IMR-90 (cell line): ENCODE results near the gene COL23A1. TPM values are rescaled to one million over a fixed set of nuclear protein-coding genes. Genes with fewer than 3 reads are reported as not detected.

Experiments used
- ATAC-seq: fragments of 200-7000 bp; cut with Tn5 transposase; 2 replicates; pipeline ENCODE4 v1.9.1; 2020; ENCODE audit warnings: low read depth, mild to moderate bottlenecking, moderate library complexity
- BruUV-seq: library from RNA; stranded (reverse); fragments of 400-500 nt; replicated peaks from 2 replicates; lab custom pipeline; 2021; lab: Mats Ljungman, UMichigan
- CTCF ChIA-PET: fragments of 300-600 bp; formaldehyde crosslinking; extraction: SDS; loops from one replicate; lab custom pipeline; 2021; ENCODE audit warnings: antibody characterized with exemption; lab: Yijun Ruan, JAX
- POLR2A ChIA-PET: fragments of 300-600 bp; sonication (Branson Sonifier 250); formaldehyde crosslinking; loops from one replicate; lab custom pipeline; 2022; ENCODE audit warnings: antibody characterized with exemption; ENCODE audit not compliant: unreplicated experiment; lab: Charles Lee
- DNase-seq: peaks from one replicate; pipeline ENCODE4 v3.0.0; 2013
- H2AFZ ChIP-seq: replicated peaks from 2 replicates; pipeline ENCODE3; 2013; ENCODE audit warnings: low read length, mild to moderate bottlenecking; ENCODE audit not compliant: poor library complexity
- H2AK5ac ChIP-seq: 2 replicates; pipeline ENCODE4 v1.6.1; 2013; ENCODE audit warnings: low read depth, low read length, inconsistent platforms
- H2AK9ac ChIP-seq: replicated peaks from 2 replicates; pipeline ENCODE3; 2013; ENCODE audit warnings: mild to moderate bottlenecking, low read depth, low read length, moderate library complexity; ENCODE audit not compliant: poor library complexity
- H2BK120ac ChIP-seq: 2 replicates; pipeline ENCODE4 v1.6.1; 2013; ENCODE audit warnings: low read depth, low read length, inconsistent platforms
- H2BK15ac ChIP-seq: 3 replicates; pipeline ENCODE4 v1.6.1; 2013; ENCODE audit warnings: low read depth, low read length, inconsistent platforms
- H2BK20ac ChIP-seq: 2 replicates; pipeline ENCODE4 v1.6.1; 2013; ENCODE audit warnings: low read depth, mild to moderate bottlenecking, inconsistent platforms, low read length, moderate library complexity
- H2BK5ac ChIP-seq: 2 replicates; pipeline ENCODE4 v1.6.1; 2013; ENCODE audit warnings: mild to moderate bottlenecking, low read depth, low read length, inconsistent platforms; ENCODE audit not compliant: poor library complexity, severe bottlenecking
- H3K14ac ChIP-seq: replicated peaks from 2 replicates; pipeline ENCODE4 v1.6.1; 2013; ENCODE audit warnings: low read depth, low read length, inconsistent platforms
- H3K18ac ChIP-seq: 2 replicates; pipeline ENCODE4 v1.6.1; 2013; ENCODE audit warnings: low read depth, low read length, control low read depth
- H3K23ac ChIP-seq: 2 replicates; pipeline ENCODE4 v1.6.1; 2013; ENCODE audit warnings: low read depth, low read length, inconsistent platforms
- H3K27ac ChIP-seq: 2 replicates; pipeline ENCODE4 v1.5.1; 2013; ENCODE audit warnings: mild to moderate bottlenecking, control low read depth, low read length; ENCODE audit not compliant: insufficient read depth
- H3K27me3 ChIP-seq: 2 replicates; pipeline ENCODE4 v1.6.1; 2013; ENCODE audit warnings: low read length; ENCODE audit not compliant: control insufficient read depth, insufficient read depth
- H3K36me3 ChIP-seq: 2 replicates; pipeline ENCODE4 v1.6.1; 2013; ENCODE audit warnings: low read length, mixed read lengths; ENCODE audit not compliant: control insufficient read depth, insufficient read depth
- H3K4ac ChIP-seq: 2 replicates; pipeline ENCODE4 v1.6.1; 2013; ENCODE audit warnings: low read depth, low read length, inconsistent platforms
- H3K4me1 ChIP-seq: 2 replicates; pipeline ENCODE4 v1.6.1; 2013; ENCODE audit warnings: low read length, mixed read lengths; ENCODE audit not compliant: control insufficient read depth, insufficient read depth
- H3K4me2 ChIP-seq: 2 replicates; pipeline ENCODE4 v1.6.1; 2013; ENCODE audit warnings: low read depth, mild to moderate bottlenecking, control low read depth, low read length, moderate library complexity
- H3K4me3 ChIP-seq: 2 replicates; pipeline ENCODE4 v1.5.1; 2013; ENCODE audit warnings: low read depth, mild to moderate bottlenecking, control low read depth, low read length, moderate library complexity; ENCODE audit not compliant: insufficient read depth
- H3K56ac ChIP-seq: 2 replicates; pipeline ENCODE4 v1.6.1; 2013; ENCODE audit warnings: low read length, inconsistent platforms; ENCODE audit not compliant: insufficient read depth; ENCODE audit errors: extremely low read depth
- H3K79me1 ChIP-seq, 2 experiments: 2 replicates each; pipeline ENCODE4 v1.6.1; 2013; ENCODE audit warnings: low read length in 2 of 2, inconsistent platforms in 1 of 2, low read depth in 1 of 2
- H3K9ac ChIP-seq: 2 replicates; pipeline ENCODE4 v1.6.1; 2013; ENCODE audit warnings: low read depth, low read length, control low read depth
- H3K9me1 ChIP-seq: 2 replicates; pipeline ENCODE4 v1.6.1; 2013; ENCODE audit warnings: low read length, inconsistent platforms; ENCODE audit not compliant: insufficient read depth
- H3K9me3 ChIP-seq: 2 replicates; pipeline ENCODE4 v1.6.1; 2013; ENCODE audit warnings: low read length; ENCODE audit not compliant: control insufficient read depth, insufficient read depth
- H4K20me1 ChIP-seq: 2 replicates; pipeline ENCODE4 v1.6.1; 2013; ENCODE audit warnings: low read length, inconsistent platforms; ENCODE audit not compliant: insufficient read depth
- H4K5ac ChIP-seq: 2 replicates; pipeline ENCODE4 v1.6.1; 2013; ENCODE audit warnings: mild to moderate bottlenecking, low read depth, low read length, control low read depth
- H4K8ac ChIP-seq, 2 experiments: 2 replicates each; pipeline ENCODE4 v1.6.1; 2013; ENCODE audit warnings: low read depth in 2 of 2, low read length in 2 of 2, control low read depth in 1 of 2, inconsistent platforms in 1 of 2
- H4K91ac ChIP-seq: 2 replicates; pipeline ENCODE4 v1.6.1; 2013; ENCODE audit warnings: low read depth, low read length, inconsistent platforms; ENCODE audit not compliant: insufficient read depth
- CEBPB ChIP-seq: IDR thresholded peaks from 2 replicates; pipeline ENCODE4 v1.6.1; 2012; ENCODE audit warnings: low read depth, low read length, improper control_type of control experiment
- CHD1 ChIP-seq: IDR thresholded peaks from 2 replicates; pipeline ENCODE4 v1.6.1; 2012; ENCODE audit warnings: low read depth, low read length, improper control_type of control experiment
- FOS ChIP-seq: fragments of 150-350 bp; IDR thresholded peaks from 2 replicates; pipeline ENCODE4 v1.6.1; 2016; ENCODE audit warnings: low read depth, low read length
- MAFK ChIP-seq: IDR thresholded peaks from 2 replicates; pipeline ENCODE4 v1.6.1; 2012; ENCODE audit warnings: low read depth, low read length, improper control_type of control experiment
- NFE2L2 ChIP-seq: fragments of 150-350 bp; IDR thresholded peaks from 2 replicates; pipeline ENCODE4 v1.6.1; 2016; ENCODE audit warnings: low read depth, mild to moderate bottlenecking, low read length
- POLR2A ChIP-seq: IDR thresholded peaks from 2 replicates; pipeline ENCODE4 v1.6.1; 2012; ENCODE audit warnings: mild to moderate bottlenecking, low read depth, low read length
- RCOR1 ChIP-seq: IDR thresholded peaks from 2 replicates; pipeline ENCODE4 v1.6.1; 2012; ENCODE audit warnings: mild to moderate bottlenecking, low read length, improper control_type of control experiment; ENCODE audit not compliant: insufficient replicate concordance
- WGBS, 2 experiments: methylation state at CpG; one replicate each; pipeline versions ENCODE4 v1.1.5 to v1.1.7; 2013; ENCODE audit warnings: missing lambda C conversion rate in 2 of 2; ENCODE audit not compliant: insufficient read length in 1 of 2; ENCODE audit errors: extremely low coverage in 2 of 2; 5-methylcytosine and 5-hydroxymethylcytosine counted together
- dilution Hi-C: fragments of 300-500 bp; cut with HindIII; formaldehyde crosslinking; loops from one replicate; pipeline ENCODE4 v1.14.3; 2018; ENCODE audit warnings: low sequenced_read_pairs; ENCODE audit not compliant: unreplicated experiment
- in situ Hi-C: fragments of 300-500 bp; cut with MboI; formaldehyde crosslinking; loops from 3 replicates; pipeline ENCODE4 v1.14.3; 2019; ENCODE audit warnings: low sequenced_read_pairs, inconsistent platforms, mixed read lengths
- intact Hi-C: fragments of 100-400 bp; cut with micrococcal nuclease; formaldehyde crosslinking; loops from 2 replicates; pipeline ENCODE4 v1.10.0; 2022
- polyA plus RNA-seq, 3 experiments: library from polyadenylated mRNA; depleted of rRNA; stranded (reverse); fragments of >200 nt; gene quantifications; 2 replicates each; pipeline ENCODE4 v1.2.3, GENCODE V29; 2012; ENCODE audit warnings: low replicate concordance in 1 of 3
- total RNA-seq: library from RNA; depleted of rRNA; stranded (reverse); fragments of >200 nt; gene quantifications from 2 replicates; pipeline ENCODE4 v1.2.3, GENCODE V29; 2012
- TF ChIP-seq, protein P1 (sequence below): fragments of 150-350 bp; IDR thresholded peaks from 2 replicates; pipeline ENCODE4 v1.6.1; 2016; ENCODE audit warnings: low read depth, mild to moderate bottlenecking, low read length, moderate library complexity, borderline replicate concordance
- TF ChIP-seq, protein P2 (sequence below): fragments of 150-350 bp; IDR thresholded peaks from 2 replicates; pipeline ENCODE4 v1.6.1; 2017; ENCODE audit warnings: mild to moderate bottlenecking, antibody characterized with exemption, low read length, low read depth

The COL23A1 gene
- total and polyA plus RNA-seq, 2 of the 4 experiments (the other 2 are of a cell fraction): not detected

DNA sequence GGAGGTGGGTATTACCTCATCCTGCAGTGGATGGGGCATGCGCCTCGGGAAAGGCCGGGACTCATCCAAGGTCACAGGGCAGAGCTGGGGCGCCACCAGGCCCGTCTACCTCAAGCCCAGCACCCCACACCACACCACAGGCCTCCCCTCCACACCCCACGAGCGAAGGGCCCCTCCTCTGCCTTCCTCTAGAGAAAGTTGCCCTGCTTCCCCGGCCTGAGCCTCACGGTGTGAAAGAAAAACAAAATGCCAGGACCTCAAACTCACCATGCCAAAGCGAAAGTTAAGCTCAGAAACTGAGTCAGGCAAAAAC lies 161.1 kb downstream of the COL23A1 start:
- ChIA-PET CTCF (no interaction called here), POLR2A (no interaction called here)
- H3K18ac ChIP-seq: no peak overlapping the region
- no peak overlapping the region for H4K8ac ChIP-seq
- no peak overlapping the region for H2BK120ac ChIP-seq
- H3K36me3 ChIP-seq: no peaks in the 10 kb centered on the region
- no peak for ATAC-seq
- H3K9ac ChIP-seq: no peak overlapping the region
- H3K23ac ChIP-seq: no peak overlapping the region
- H3K79me1 ChIP-seq: no peaks in the 10 kb centered on the region
- H2AK5ac ChIP-seq: no peak overlapping the region
- no peaks in the 10 kb centered on the region for H3K27me3 ChIP-seq
- H3K4me2 ChIP-seq: no peak overlapping the region
- no CpG with 5 or more reads among the region's 10 CpGs for WGBS, 2 experiments
- no peaks in the 10 kb centered on the region for H3K4me1 ChIP-seq
- H3K4ac ChIP-seq: no peak overlapping the region
- no peak overlapping the region for H3K4me3 ChIP-seq
- no peak overlapping the region for H3K14ac ChIP-seq
- no peak overlapping the region for H2BK15ac ChIP-seq
- H2BK20ac ChIP-seq: no peak overlapping the region
- no peak overlapping the region for H2BK5ac ChIP-seq
- peaks cover 24% of the 10 kb centered on the region for H3K9me3 ChIP-seq
- in situ Hi-C loops (no loop called here), dilution Hi-C loops (no loop called here), intact Hi-C loops (no loop called here)
- no peak overlapping the region for H2AFZ ChIP-seq
- H4K5ac ChIP-seq: no peak overlapping the region
- no peak overlapping the region for H2AK9ac ChIP-seq
- no peak for TF ChIP-seq POLR2A
- TF ChIP-seq, protein P1, sequence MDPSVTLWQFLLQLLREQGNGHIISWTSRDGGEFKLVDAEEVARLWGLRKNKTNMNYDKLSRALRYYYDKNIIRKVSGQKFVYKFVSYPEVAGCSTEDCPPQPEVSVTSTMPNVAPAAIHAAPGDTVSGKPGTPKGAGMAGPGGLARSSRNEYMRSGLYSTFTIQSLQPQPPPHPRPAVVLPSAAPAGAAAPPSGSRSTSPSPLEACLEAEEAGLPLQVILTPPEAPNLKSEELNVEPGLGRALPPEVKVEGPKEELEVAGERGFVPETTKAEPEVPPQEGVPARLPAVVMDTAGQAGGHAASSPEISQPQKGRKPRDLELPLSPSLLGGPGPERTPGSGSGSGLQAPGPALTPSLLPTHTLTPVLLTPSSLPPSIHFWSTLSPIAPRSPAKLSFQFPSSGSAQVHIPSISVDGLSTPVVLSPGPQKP: no peak
- no peak for TF ChIP-seq FOS
- TF ChIP-seq RCOR1: no peak
- TF ChIP-seq MAFK: no peak
- no peak for TF ChIP-seq CHD1
- TF ChIP-seq, protein P2, sequence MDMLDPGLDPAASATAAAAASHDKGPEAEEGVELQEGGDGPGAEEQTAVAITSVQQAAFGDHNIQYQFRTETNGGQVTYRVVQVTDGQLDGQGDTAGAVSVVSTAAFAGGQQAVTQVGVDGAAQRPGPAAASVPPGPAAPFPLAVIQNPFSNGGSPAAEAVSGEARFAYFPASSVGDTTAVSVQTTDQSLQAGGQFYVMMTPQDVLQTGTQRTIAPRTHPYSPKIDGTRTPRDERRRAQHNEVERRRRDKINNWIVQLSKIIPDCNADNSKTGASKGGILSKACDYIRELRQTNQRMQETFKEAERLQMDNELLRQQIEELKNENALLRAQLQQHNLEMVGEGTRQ: no peak
- no peak for TF ChIP-seq NFE2L2
- TF ChIP-seq CEBPB: no peak
- DNase-seq: no peak
- no TSS peak for BruUV-seq
- no peak overlapping the region for H3K56ac ChIP-seq
- H4K91ac ChIP-seq: no peak overlapping the region
- H4K20me1 ChIP-seq: no peaks in the 10 kb centered on the region
- no peaks in the 10 kb centered on the region for H3K9me1 ChIP-seq
- H3K27ac ChIP-seq: no peak overlapping the region
